IPS-18c (cell line): Measurements from ENCODE around the gene SKA3.

Experiments
- H3K4me3 ChIP-seq: 2 replicates; pipeline ENCODE4 v1.7.0; 2013; ENCODE audit warnings: low read depth, mild to moderate bottlenecking, low read length, moderate library complexity; ENCODE audit not compliant: insufficient read depth
- H3K9me3 ChIP-seq: one replicate; pipeline ENCODE4 v1.6.1; 2013; ENCODE audit warnings: mild to moderate bottlenecking, low read length, moderate library complexity; ENCODE audit not compliant: control insufficient read depth, insufficient read depth

The SKA3 gene

GRCh38 chr13:21130116-21130515, 46.2 kb downstream of the SKA3 start:
- no peak overlapping the region for H3K4me3 ChIP-seq

GRCh38 chr13:21124852-21125251, 51.5 kb downstream of the SKA3 start:
- H3K4me3 ChIP-seq = no peak overlapping the region

More at GRCh38 chr13:21130116-21130515, 46.2 kb downstream of the SKA3 start:
- H3K9me3 ChIP-seq = no peaks in the 10 kb centered on the region

GRCh38 chr13:21123956-21124355, 52.4 kb downstream of the SKA3 start:
- Histone ChIP-seq H3K9me3 (no peaks in the 10 kb centered on the region), H3K4me3 (no peak overlapping the region)

More at GRCh38 chr13:21124852-21125251, 51.5 kb downstream of the SKA3 start:
- H3K9me3 ChIP-seq = no peaks in the 10 kb centered on the region

- H3K4me3 ChIP-seq = no peak overlapping the region
- H3K9me3 ChIP-seq = no peaks in the 10 kb centered on the region
These were observed 54.7 kb downstream of the SKA3 start for GRCh38 chr13:21121616-21122015.

GRCh38 chr13:21120191-21120590, 56.2 kb downstream of the SKA3 start:
- no peaks in the 10 kb centered on the region for H3K9me3 ChIP-seq
- no peak overlapping the region for H3K4me3 ChIP-seq

- H3K4me3 ChIP-seq = no peak overlapping the region
- H3K9me3 ChIP-seq = no peaks in the 10 kb centered on the region
These were observed 56.8 kb downstream of the SKA3 start for GRCh38 chr13:21119526-21119925.

GRCh38 chr13:21118180-21118579, 58.2 kb downstream of the SKA3 start:
- Histone ChIP-seq H3K4me3 (no peak overlapping the region), H3K9me3 (no peaks in the 10 kb centered on the region)

- no peak overlapping the region for H3K4me3 ChIP-seq
These were observed 59.1 kb downstream of the SKA3 start for GRCh38 chr13:21117104-21117809.

GRCh38 chr13:21116141-21116540, 60.2 kb downstream of the SKA3 start:
- no peaks in the 10 kb centered on the region for H3K9me3 ChIP-seq
- H3K4me3 ChIP-seq = no peak overlapping the region

More at GRCh38 chr13:21117104-21117809, 59.1 kb downstream of the SKA3 start:
- H3K9me3 ChIP-seq = no peaks in the 10 kb centered on the region

- Histone ChIP-seq H3K4me3 (no peak overlapping the region), H3K9me3 (no peaks in the 10 kb centered on the region)
These were observed 61.1 kb downstream of the SKA3 start for GRCh38 chr13:21115231-21115630.

- no peaks in the 10 kb centered on the region for H3K9me3 ChIP-seq
- no peak overlapping the region for H3K4me3 ChIP-seq
These were observed 64.8 kb downstream of the SKA3 start for GRCh38 chr13:21111546-21111945.

GRCh38 chr13:21109168-21109567, 67.2 kb downstream of the SKA3 start:
- H3K9me3 ChIP-seq = no peaks in the 10 kb centered on the region
- no peak overlapping the region for H3K4me3 ChIP-seq

GRCh38 chr13:21106089-21106488, 70.3 kb downstream of the SKA3 start:
- Histone ChIP-seq H3K9me3 (no peaks in the 10 kb centered on the region), H3K4me3 (no peak overlapping the region)

- Histone ChIP-seq H3K4me3 (no peak overlapping the region), H3K9me3 (no peaks in the 10 kb centered on the region)
These were observed 71.9 kb downstream of the SKA3 start for GRCh38 chr13:21104199-21105019.
